Esophagus muscularis mucosa (tissue), 4 donors: ENCODE data around the gene GLCE. TPM values are rescaled to one million over a fixed set of nuclear protein-coding genes. Genes with fewer than 3 reads are reported as not detected.

Source experiments
- DNase-seq: peaks from one replicate; pipeline ENCODE4 v3.0.0-alpha.2; 2017; ENCODE audit errors: extremely low spot score
- H3K27ac ChIP-seq, 4 donors: fragments of 200-600 bp; sonication (generic); replicated peaks in 1 of 4; 1 replicate in 3 of 4; 2 replicates in 1 of 4; pipeline ENCODE4 v1.5.1; 2016 to 2019; ENCODE audit warnings: mild to moderate bottlenecking in 1 of 4
- H3K27me3 ChIP-seq, 4 donors: fragments of 200-600 bp; sonication (generic); one replicate each; pipeline versions ENCODE4 v1.5.1 to v1.6.0; 2016 to 2019
- H3K36me3 ChIP-seq, 4 donors: fragments of 200-600 bp; sonication (generic); one replicate each; pipeline ENCODE4 v1.5.1; 2016 to 2019
- H3K4me1 ChIP-seq, 4 donors: fragments of 200-600 bp; sonication (generic); one replicate each; pipeline ENCODE4 v1.5.1; 2016 to 2019
- H3K4me3 ChIP-seq, 4 donors: fragments of 200-600 bp; sonication (generic); 1 replicate in 2 of 4; 2 replicates in 2 of 4; pipeline ENCODE4 v1.5.1; 2016 to 2019; ENCODE audit warnings: mild to moderate bottlenecking in 4 of 4, moderate library complexity in 1 of 4
- H3K9me3 ChIP-seq, 4 donors: fragments of 200-600 bp; sonication (generic); 1 replicate in 3 of 4; 2 replicates in 1 of 4; pipeline ENCODE4 v1.5.1; 2016 to 2019
- EP300 ChIP-seq: sonication (generic); formaldehyde crosslinking; IDR thresholded peaks from one replicate; pipeline ENCODE4 v1.6.1; 2017; ENCODE audit warnings: antibody characterized with exemption
- POLR2A ChIP-seq: fragments of 450-650 bp; IDR thresholded peaks from one replicate; pipeline ENCODE4 v1.6.1; 2017; ENCODE audit warnings: antibody characterized with exemption, moderate library complexity, mild to moderate bottlenecking, low read depth
- POLR2AphosphoS5 ChIP-seq, 2 donors: sonication (generic); formaldehyde crosslinking; IDR thresholded peaks; one replicate each; pipeline ENCODE4 v1.6.1; 2017; ENCODE audit warnings: antibody characterized with exemption in 2 of 2
- WGBS: methylation state at CpG from one replicate; pipeline ENCODE4 v1.1.5; 2018; 5-methylcytosine and 5-hydroxymethylcytosine counted together
- intact Hi-C: fragments of 100-400 bp; cut with DNase I; formaldehyde crosslinking; loops from one replicate; pipeline ENCODE4 v1.15.1; 2023
- total RNA-seq, 4 donors: library from RNA; depleted of rRNA; stranded (reverse); fragments of >200 nt; gene quantifications; one replicate each; pipeline versions ENCODE4 v1.1.0 to v1.2.1, GENCODE V29; 2016
- TF ChIP-seq, protein P1 (sequence below), 3 experiments: fragments of 200-600 bp in 2 of 3; fragments of 450-650 bp in 1 of 3; sonication (generic) in 2 of 3; IDR thresholded peaks; one replicate each; pipeline ENCODE4 v1.5.1; 2017 to 2019; ENCODE audit warnings: antibody characterized with exemption in 3 of 3, mild to moderate bottlenecking in 2 of 3, moderate library complexity in 1 of 3

The GLCE gene
- total RNA-seq, 4 donors from 2014 or later, result 9.6 to 13.2 (median 9.8) TPM

DNA sequence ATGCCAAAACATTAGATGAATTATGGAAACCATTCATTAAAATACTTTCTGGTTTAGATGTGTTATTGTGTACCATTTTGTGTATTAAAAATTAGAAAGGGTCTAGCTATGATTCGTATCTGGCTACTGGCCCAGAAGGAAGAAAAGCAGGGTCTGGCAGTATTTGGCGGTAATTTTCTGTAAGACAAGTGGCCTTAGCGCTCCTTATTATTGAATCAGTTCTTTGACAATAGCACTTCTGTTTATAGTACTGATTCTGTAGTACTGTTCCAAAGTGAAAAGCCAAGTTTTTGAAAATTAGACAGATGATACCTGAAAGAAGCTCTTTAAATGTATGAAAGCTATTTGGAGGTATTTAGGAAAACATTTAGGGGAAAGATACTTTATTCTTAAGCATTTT is 10.2 kb downstream of the GLCE start:
- Histone ChIP-seq H3K36me3 (no peaks in the 10 kb centered on the region), H3K4me3 (no peak overlapping the region), H3K27me3 (no peaks in the 10 kb centered on the region), H3K9me3 (no peaks in the 10 kb centered on the region), H3K27ac (no peak overlapping the region), H3K4me1 (no peaks in the 10 kb centered on the region)
- intact Hi-C loops, result no loop called here
- no peak for TF ChIP-seq POLR2A
- TF ChIP-seq POLR2AphosphoS5 (IDR thresholded peaks at IDR 0.05), result no peak
- TF ChIP-seq, protein P1, sequence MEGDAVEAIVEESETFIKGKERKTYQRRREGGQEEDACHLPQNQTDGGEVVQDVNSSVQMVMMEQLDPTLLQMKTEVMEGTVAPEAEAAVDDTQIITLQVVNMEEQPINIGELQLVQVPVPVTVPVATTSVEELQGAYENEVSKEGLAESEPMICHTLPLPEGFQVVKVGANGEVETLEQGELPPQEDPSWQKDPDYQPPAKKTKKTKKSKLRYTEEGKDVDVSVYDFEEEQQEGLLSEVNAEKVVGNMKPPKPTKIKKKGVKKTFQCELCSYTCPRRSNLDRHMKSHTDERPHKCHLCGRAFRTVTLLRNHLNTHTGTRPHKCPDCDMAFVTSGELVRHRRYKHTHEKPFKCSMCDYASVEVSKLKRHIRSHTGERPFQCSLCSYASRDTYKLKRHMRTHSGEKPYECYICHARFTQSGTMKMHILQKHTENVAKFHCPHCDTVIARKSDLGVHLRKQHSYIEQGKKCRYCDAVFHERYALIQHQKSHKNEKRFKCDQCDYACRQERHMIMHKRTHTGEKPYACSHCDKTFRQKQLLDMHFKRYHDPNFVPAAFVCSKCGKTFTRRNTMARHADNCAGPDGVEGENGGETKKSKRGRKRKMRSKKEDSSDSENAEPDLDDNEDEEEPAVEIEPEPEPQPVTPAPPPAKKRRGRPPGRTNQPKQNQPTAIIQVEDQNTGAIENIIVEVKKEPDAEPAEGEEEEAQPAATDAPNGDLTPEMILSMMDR (IDR thresholded peaks at IDR 0.05), result no peak
- no peak for TF ChIP-seq EP300
- DNase-seq, result no peak
- 78% methylated on average over 3 of the region's 3 CpGs for WGBS

DNA sequence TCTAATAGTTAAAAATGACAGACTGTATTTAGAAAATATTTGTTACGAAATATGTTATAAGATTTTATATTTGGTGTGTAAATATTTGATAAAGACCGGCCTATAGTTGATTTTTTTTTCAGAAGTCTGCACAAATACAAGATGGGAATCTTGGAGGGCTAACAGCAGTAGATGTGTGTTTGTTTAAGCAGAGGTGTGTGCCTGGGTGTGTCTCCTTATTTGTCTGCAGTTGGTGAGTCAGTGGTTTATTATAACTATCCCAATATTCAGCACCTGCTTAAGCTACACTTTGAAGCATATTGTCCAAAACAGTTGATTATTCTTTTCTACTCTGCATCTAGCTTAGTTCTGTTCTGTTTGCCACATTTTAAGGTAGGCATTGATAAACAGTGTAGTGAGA is 12.4 kb downstream of the GLCE start:
- WGBS, result 98% methylated on average over 2 of the region's 2 CpGs
- no peak for DNase-seq
- TF ChIP-seq, protein P1 (IDR thresholded peaks at IDR 0.05), result no peak
- TF ChIP-seq POLR2A (no peak), EP300 (no peak), POLR2AphosphoS5 (IDR thresholded peaks at IDR 0.05) (no peak)
- Histone ChIP-seq H3K9me3 (no peaks in the 10 kb centered on the region), H3K27me3 (no peaks in the 10 kb centered on the region), H3K27ac (no peak overlapping the region), H3K4me1 (no peaks in the 10 kb centered on the region), H3K4me3 (no peak overlapping the region), H3K36me3 (no peaks in the 10 kb centered on the region)
- intact Hi-C loops, result no loop called here

DNA sequence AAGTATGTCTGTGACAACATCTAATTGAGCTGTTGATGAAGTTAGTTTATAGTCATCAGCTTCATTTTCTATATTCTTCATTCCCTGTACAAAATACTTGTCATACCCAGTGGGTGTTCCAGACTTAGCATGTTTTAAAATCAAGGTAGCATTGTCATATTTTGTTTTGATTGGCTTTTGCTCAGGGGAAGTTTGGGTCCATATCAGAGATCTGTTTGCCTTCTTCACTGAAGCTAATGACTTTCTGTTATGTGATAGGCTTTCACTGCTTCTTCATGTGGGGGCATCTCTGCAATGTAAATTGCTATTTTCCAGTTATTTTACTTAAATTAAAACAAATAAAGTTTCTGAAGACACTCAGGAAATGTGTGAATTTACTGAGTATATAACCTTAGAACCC is 15.1 kb downstream of the GLCE start:
- H3K4me3 ChIP-seq, result no peak overlapping the region
- TF ChIP-seq, protein P1 (IDR thresholded peaks at IDR 0.05), result no peak
- TF ChIP-seq POLR2AphosphoS5 (IDR thresholded peaks at IDR 0.05), result no peak
- TF ChIP-seq POLR2A, result no peak
- H3K4me1 ChIP-seq, result no peaks in the 10 kb centered on the region
- intact Hi-C loops, result no loop called here
- no peaks in the 10 kb centered on the region for H3K27me3 ChIP-seq
- H3K36me3 ChIP-seq, result no peaks in the 10 kb centered on the region
- DNase-seq, result no peak
- no peaks in the 10 kb centered on the region for H3K9me3 ChIP-seq
- H3K27ac ChIP-seq, result no peak overlapping the region

DNA sequence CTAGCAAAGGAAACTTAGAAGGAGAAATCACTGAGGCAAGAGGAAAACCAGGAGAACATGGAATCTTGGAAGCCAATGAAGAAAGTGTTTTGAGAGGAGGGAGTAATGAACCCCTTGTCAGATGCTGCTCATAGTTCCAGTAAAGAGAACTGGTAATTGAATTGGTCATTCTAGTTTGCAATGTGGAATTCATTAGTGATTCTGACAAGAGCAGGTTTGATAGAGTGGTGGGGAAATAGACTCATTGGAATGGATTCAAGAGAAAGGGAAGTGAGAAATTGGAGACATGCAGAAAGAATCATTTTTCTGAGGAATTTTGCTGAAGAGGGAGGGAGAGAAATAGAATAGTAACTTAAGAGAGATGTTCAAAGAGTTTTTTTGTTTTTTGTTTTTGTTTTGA is 21.0 kb downstream of the GLCE start:
- DNase-seq, result no peak
- intact Hi-C loops, result no loop called here

DNA sequence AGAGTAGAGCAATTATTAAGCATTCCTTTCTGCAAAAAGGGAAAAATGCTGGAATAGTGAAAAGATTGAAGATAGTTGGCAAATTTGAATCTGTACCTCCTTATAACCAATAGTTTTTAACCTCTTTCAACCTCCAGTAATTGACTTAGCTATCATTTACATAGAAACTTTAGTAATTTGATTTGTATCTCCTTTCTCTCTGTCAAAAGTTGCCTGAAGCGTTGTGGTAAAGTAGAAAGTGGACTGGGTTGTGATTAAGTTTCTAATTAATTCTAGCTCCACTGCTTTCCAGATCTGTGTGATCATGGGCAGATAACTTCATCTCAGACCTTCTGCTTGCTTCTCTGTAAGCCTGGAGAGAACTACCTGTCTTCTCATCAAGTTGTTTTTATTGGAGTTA is 24.8 kb downstream of the GLCE start:
- no peaks in the 10 kb centered on the region for H3K27me3 ChIP-seq

More for the DNA sequence above, 21.0 kb downstream of the GLCE start:
- Histone ChIP-seq H3K4me3 (no peak overlapping the region), H3K27ac (no peak overlapping the region), H3K4me1 (no peaks in the 10 kb centered on the region), H3K27me3 (no peaks in the 10 kb centered on the region), H3K9me3 (no peaks in the 10 kb centered on the region), H3K36me3 (no peaks in the 10 kb centered on the region)
- TF ChIP-seq POLR2A (no peak), POLR2AphosphoS5 (IDR thresholded peaks at IDR 0.05) (no peak), EP300 (no peak)
- TF ChIP-seq, protein P1 (IDR thresholded peaks at IDR 0.05), result no peak

More for the DNA sequence above, 24.8 kb downstream of the GLCE start:
- Histone ChIP-seq H3K4me1 (no peaks in the 10 kb centered on the region), H3K36me3 (no peaks in the 10 kb centered on the region), H3K4me3 (no peak overlapping the region), H3K27ac (no peak overlapping the region), H3K9me3 (peaks cover 0 to 3% (median 0%) of the 10 kb centered on the region in 4 donors)
- TF ChIP-seq, protein P1 (IDR thresholded peaks at IDR 0.05), result no peak
- TF ChIP-seq POLR2AphosphoS5 (IDR thresholded peaks at IDR 0.05) (no peak), POLR2A (no peak), EP300 (no peak)
- DNase-seq, result no peak
- 100% methylated on average over 1 of the region's 1 CpG for WGBS
- intact Hi-C loops, result no loop called here
